H9 (cell line): ENCODE data around the gene MAML3. TPM values are rescaled to one million over a fixed set of nuclear protein-coding genes. Genes with fewer than 3 reads are reported as not detected.

ENCODE experiments used
- DNase-seq: peaks from one replicate; pipeline ENCODE4 v3.0.0-alpha.2; 2017
- H2AFZ ChIP-seq: one replicate; pipeline ENCODE4 v1.6.1; 2013; ENCODE audit warnings: mild to moderate bottlenecking, low read length, control low read depth, moderate library complexity
- H2AK5ac ChIP-seq: 2 replicates; pipeline ENCODE4 v1.6.1; 2013; ENCODE audit warnings: low read length, control low read depth, mixed read lengths; ENCODE audit not compliant: insufficient read length
- H2BK120ac ChIP-seq: one replicate; pipeline ENCODE4 v1.6.1; 2013; ENCODE audit warnings: low read depth, mild to moderate bottlenecking, low read length, control low read depth, inconsistent platforms; ENCODE audit not compliant: poor library complexity, severe bottlenecking
- H2BK12ac ChIP-seq: 2 replicates; pipeline ENCODE4 v1.6.1; 2013; ENCODE audit warnings: low read length, control low read depth, mixed read lengths, low read depth; ENCODE audit not compliant: insufficient read length
- H2BK15ac ChIP-seq: 2 replicates; pipeline ENCODE4 v1.6.1; 2013; ENCODE audit warnings: low read depth, low read length, control low read depth
- H2BK20ac ChIP-seq: one replicate; pipeline ENCODE4 v1.6.1; 2013; ENCODE audit warnings: low read depth, mild to moderate bottlenecking, low read length, control low read depth, inconsistent platforms; ENCODE audit not compliant: poor library complexity, severe bottlenecking
- H2BK5ac ChIP-seq: 2 replicates; pipeline ENCODE4 v1.6.1; 2013; ENCODE audit warnings: low read length, control low read depth, mixed read lengths; ENCODE audit not compliant: insufficient read length
- H3K14ac ChIP-seq: 2 replicates; pipeline ENCODE4 v1.6.1; 2013; ENCODE audit warnings: low read length, control low read depth; ENCODE audit not compliant: insufficient read depth
- H3K18ac ChIP-seq: 2 replicates; pipeline ENCODE4 v1.6.1; 2013; ENCODE audit warnings: low read depth, mild to moderate bottlenecking, mixed read lengths, low read length, control low read depth; ENCODE audit not compliant: insufficient read length
- H3K23ac ChIP-seq: 2 replicates; pipeline ENCODE4 v1.6.1; 2013; ENCODE audit warnings: low read length, control low read depth, mixed read lengths, low read depth; ENCODE audit not compliant: insufficient read length
- H3K23me2 ChIP-seq: 2 replicates; pipeline ENCODE4 v1.6.1; 2013; ENCODE audit warnings: low read depth, mild to moderate bottlenecking, mixed read lengths, low read length, control low read depth; ENCODE audit not compliant: insufficient read length, poor library complexity, severe bottlenecking
- H3K27ac ChIP-seq: 2 replicates; pipeline ENCODE4 v1.5.1; 2013; ENCODE audit warnings: low read length, control low read depth, mixed read lengths, low read depth; ENCODE audit not compliant: insufficient read length
- H3K27me3 ChIP-seq: 2 replicates; pipeline ENCODE4 v1.6.1; 2013; ENCODE audit warnings: low read length, control low read depth, inconsistent platforms; ENCODE audit not compliant: insufficient read depth
- H3K4ac ChIP-seq: 2 replicates; pipeline ENCODE4 v1.6.1; 2013; ENCODE audit warnings: low read depth, mild to moderate bottlenecking, control low read depth, inconsistent platforms, low read length, moderate library complexity
- H3K4me1 ChIP-seq: 2 replicates; pipeline ENCODE4 v1.6.1; 2013; ENCODE audit warnings: low read length, control low read depth, inconsistent platforms; ENCODE audit not compliant: insufficient read depth
- H3K4me2 ChIP-seq: 2 replicates; pipeline ENCODE4 v1.6.1; 2013; ENCODE audit warnings: low read length, control low read depth, mixed read lengths; ENCODE audit not compliant: insufficient read length, insufficient read depth
- H3K56ac ChIP-seq: 2 replicates; pipeline ENCODE4 v1.6.1; 2013; ENCODE audit warnings: low read depth, mild to moderate bottlenecking, mixed read lengths, low read length, control low read depth; ENCODE audit not compliant: insufficient read length
- H3K79me1 ChIP-seq: 2 replicates; pipeline ENCODE4 v1.6.1; 2013; ENCODE audit warnings: low read depth, mild to moderate bottlenecking, moderate library complexity, low read length, control low read depth, inconsistent platforms; ENCODE audit not compliant: insufficient read depth, poor library complexity, severe bottlenecking
- H3K79me2 ChIP-seq: 2 replicates; pipeline ENCODE4 v1.6.1; 2013; ENCODE audit warnings: low read length, control low read depth, inconsistent platforms; ENCODE audit not compliant: insufficient read depth
- H3K9ac ChIP-seq: 2 replicates; pipeline ENCODE4 v1.6.1; 2013; ENCODE audit warnings: low read length, control low read depth, mixed read lengths; ENCODE audit not compliant: insufficient read length; ENCODE audit errors: extremely low read depth
- H3K9me3 ChIP-seq: one replicate; pipeline ENCODE4 v1.6.1; 2013; ENCODE audit warnings: low read depth, low read length, inconsistent platforms; ENCODE audit not compliant: control insufficient read depth
- H3T11ph ChIP-seq: one replicate; pipeline ENCODE4 v1.6.1; 2013; ENCODE audit warnings: mild to moderate bottlenecking, low read length, control low read depth, inconsistent platforms
- H4K20me1 ChIP-seq: one replicate; pipeline ENCODE4 v1.6.1; 2013; ENCODE audit not compliant: control insufficient read depth, insufficient read length, insufficient read depth
- H4K5ac ChIP-seq: 2 replicates; pipeline ENCODE4 v1.6.1; 2013; ENCODE audit warnings: low read depth, mild to moderate bottlenecking, mixed read lengths, low read length, control low read depth; ENCODE audit not compliant: insufficient read length
- H4K8ac ChIP-seq: replicated peaks from 2 replicates; pipeline ENCODE4 v1.6.1; 2013; ENCODE audit warnings: low read length, control low read depth, mixed read lengths, low read depth; ENCODE audit not compliant: insufficient read length
- H4K91ac ChIP-seq: 2 replicates; pipeline ENCODE4 v1.6.1; 2013; ENCODE audit warnings: low read depth, mild to moderate bottlenecking, moderate library complexity, mixed read lengths, low read length, control low read depth; ENCODE audit not compliant: insufficient read length
- H3K27ac Mint-ChIP-seq, 3 experiments: 2 replicates in 2 of 3; 3 replicates in 1 of 3; pipeline ENCODE4 v1.8.0; 2020 to 2021; ENCODE audit warnings: mixed read lengths in 3 of 3, mild to moderate bottlenecking in 1 of 3, moderate library complexity in 1 of 3
- H3K27me3 Mint-ChIP-seq: 2 replicates; pipeline ENCODE4 v1.8.0; 2021; ENCODE audit warnings: low read depth, mild to moderate bottlenecking, moderate library complexity, mixed read lengths
- H3K36me3 Mint-ChIP-seq, 3 experiments: 2 replicates in 2 of 3; 3 replicates in 1 of 3; pipeline ENCODE4 v1.8.0; 2020 to 2021; ENCODE audit warnings: low read depth in 3 of 3, mixed read lengths in 3 of 3; ENCODE audit not compliant: insufficient read depth in 1 of 3
- H3K4me1 Mint-ChIP-seq, 2 experiments: 2 replicates each; pipeline ENCODE4 v1.8.0; 2020; ENCODE audit warnings: mixed read lengths in 2 of 2
- H3K4me3 Mint-ChIP-seq, 2 experiments: 2 replicates in 1 of 2; 3 replicates in 1 of 2; pipeline ENCODE4 v1.8.0; 2020 to 2021; ENCODE audit warnings: mild to moderate bottlenecking in 2 of 2, mixed read lengths in 2 of 2, moderate library complexity in 1 of 2
- H3K9me3 Mint-ChIP-seq, 2 experiments: 2 replicates in 1 of 2; 3 replicates in 1 of 2; pipeline ENCODE4 v1.8.0; 2020; ENCODE audit warnings: mild to moderate bottlenecking in 2 of 2, mixed read lengths in 2 of 2, moderate library complexity in 1 of 2
- WGBS: extraction: QIAGEN DNeasy Blood & Tissue Kit; methylation state at CpG from one replicate; pipeline ENCODE4 v1.1.7; 2013; ENCODE audit warnings: missing lambda C conversion rate, low lambda C conversion rate, mixed read lengths; ENCODE audit not compliant: insufficient read length; ENCODE audit errors: extremely low coverage; 5-methylcytosine and 5-hydroxymethylcytosine counted together
- total RNA-seq: library from RNA; stranded (reverse); gene quantifications from 2 replicates; pipeline ENCODE4 v1.2.1, GENCODE V29; 2021
- TF ChIP-seq, protein P1 (sequence below): fragments of 200-600 bp; sonication (generic); conservative IDR thresholded peaks from 3 replicates; pipeline ENCODE4 v1.8.0; 2021; ENCODE audit warnings: antibody characterized with exemption, mild to moderate bottlenecking

The MAML3 gene
- total RNA-seq, 1 experiment from 2014 or later: 3.9 TPM

DNA sequence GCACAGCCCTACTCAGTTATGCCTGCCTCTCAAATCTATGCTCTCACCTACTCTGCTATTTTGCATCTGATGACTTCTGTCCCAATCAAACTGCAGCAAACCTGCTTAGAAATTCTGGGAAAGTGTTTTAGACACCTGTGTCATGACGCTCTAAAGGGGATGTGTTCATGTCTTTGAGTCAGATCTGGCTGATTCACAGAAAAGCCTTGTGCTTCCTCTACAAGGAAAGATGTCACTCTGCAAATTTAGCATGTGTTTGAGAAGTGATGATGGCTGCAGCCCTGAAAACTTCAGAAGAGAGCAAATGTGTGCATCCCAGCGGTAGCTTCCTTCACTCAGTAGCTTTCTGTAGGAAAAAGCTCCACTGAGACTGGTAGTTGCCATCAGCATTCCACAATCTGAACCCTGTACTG is 253.0 kb downstream of the MAML3 start:
- H2BK15ac ChIP-seq: no peak overlapping the region
- no CpG with 5 or more reads among the region's 2 CpGs for WGBS
- no peak overlapping the region for H3K23ac ChIP-seq
- no peak overlapping the region for H3K9ac ChIP-seq
- H2AFZ ChIP-seq: no peak overlapping the region
- no peaks in the 10 kb centered on the region for H3K9me3 ChIP-seq
- H2BK12ac ChIP-seq: no peak overlapping the region
- H3K14ac ChIP-seq: no peak overlapping the region
- H4K91ac ChIP-seq: no peak overlapping the region
- H3K27ac ChIP-seq: no peak overlapping the region
- no peak for DNase-seq
- H4K8ac ChIP-seq: no peak overlapping the region
- no peak overlapping the region for H2BK120ac ChIP-seq
- H3K4me1 ChIP-seq: no peaks in the 10 kb centered on the region
- H3K9me3 Mint-ChIP-seq: peaks cover 4 to 11% of the 10 kb centered on the region in 2 experiments; a peak in 4 of 5 replicates
- no peak overlapping the region for H3K27ac Mint-ChIP-seq
- no peaks in the 10 kb centered on the region for H3K23me2 ChIP-seq
- peaks cover 0 to 13% (median 6%) of the 10 kb centered on the region in 3 experiments; a peak in 4 of 7 replicates for H3K36me3 Mint-ChIP-seq
- no peaks in the 10 kb centered on the region; the same call in 1 of the 2 replicates for H3K27me3 ChIP-seq
- no peak overlapping the region for H3T11ph ChIP-seq
- H3K56ac ChIP-seq: no peak overlapping the region
- H2BK20ac ChIP-seq: no peak overlapping the region
- no peak overlapping the region for H4K5ac ChIP-seq
- TF ChIP-seq, protein P1, sequence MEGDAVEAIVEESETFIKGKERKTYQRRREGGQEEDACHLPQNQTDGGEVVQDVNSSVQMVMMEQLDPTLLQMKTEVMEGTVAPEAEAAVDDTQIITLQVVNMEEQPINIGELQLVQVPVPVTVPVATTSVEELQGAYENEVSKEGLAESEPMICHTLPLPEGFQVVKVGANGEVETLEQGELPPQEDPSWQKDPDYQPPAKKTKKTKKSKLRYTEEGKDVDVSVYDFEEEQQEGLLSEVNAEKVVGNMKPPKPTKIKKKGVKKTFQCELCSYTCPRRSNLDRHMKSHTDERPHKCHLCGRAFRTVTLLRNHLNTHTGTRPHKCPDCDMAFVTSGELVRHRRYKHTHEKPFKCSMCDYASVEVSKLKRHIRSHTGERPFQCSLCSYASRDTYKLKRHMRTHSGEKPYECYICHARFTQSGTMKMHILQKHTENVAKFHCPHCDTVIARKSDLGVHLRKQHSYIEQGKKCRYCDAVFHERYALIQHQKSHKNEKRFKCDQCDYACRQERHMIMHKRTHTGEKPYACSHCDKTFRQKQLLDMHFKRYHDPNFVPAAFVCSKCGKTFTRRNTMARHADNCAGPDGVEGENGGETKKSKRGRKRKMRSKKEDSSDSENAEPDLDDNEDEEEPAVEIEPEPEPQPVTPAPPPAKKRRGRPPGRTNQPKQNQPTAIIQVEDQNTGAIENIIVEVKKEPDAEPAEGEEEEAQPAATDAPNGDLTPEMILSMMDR: no peak
- no peak overlapping the region for H3K4me2 ChIP-seq
- H3K79me1 ChIP-seq: no peaks in the 10 kb centered on the region
- no peaks in the 10 kb centered on the region for H3K79me2 ChIP-seq
- no peak overlapping the region for H3K4me3 Mint-ChIP-seq
- no peaks in the 10 kb centered on the region for H4K20me1 ChIP-seq
- peaks cover 19 to 27% of the 10 kb centered on the region in 2 experiments for H3K4me1 Mint-ChIP-seq
- no peak overlapping the region for H3K4ac ChIP-seq
- no peak overlapping the region for H3K18ac ChIP-seq
- no peaks in the 10 kb centered on the region for H3K27me3 Mint-ChIP-seq
- no peak overlapping the region for H2BK5ac ChIP-seq
- H2AK5ac ChIP-seq: no peak overlapping the region
